Stimulated activated CD8-positive, alpha-beta memory T cell treated with anti-CD3 and anti-CD28 coated beads, Interleukin-7, amount 100 ng/mL, for 24 hours (primary cell): Measurements from ENCODE around the gene EFCAB9.
"Not testable (repeated sequence)": the region's sequence is repeated elsewhere in the genome, so short reads cannot be mapped to it uniquely, and the experiment has no call there.

Source experiments
- DNase-seq: peaks from one replicate; pipeline ENCODE4 v3.0.0-alpha.2; 2020; ENCODE audit warnings: low read depth

The EFCAB9 gene

GRCh38 chr5:172193872-172194271 lies at the start of gene EFCAB9:
Gene EFCAB9, plus strand, starts transcription at chr5:172194172. Its CDS starts 1 bp downstream, at chr5:172194173.
- no peak for DNase-seq

DNA sequence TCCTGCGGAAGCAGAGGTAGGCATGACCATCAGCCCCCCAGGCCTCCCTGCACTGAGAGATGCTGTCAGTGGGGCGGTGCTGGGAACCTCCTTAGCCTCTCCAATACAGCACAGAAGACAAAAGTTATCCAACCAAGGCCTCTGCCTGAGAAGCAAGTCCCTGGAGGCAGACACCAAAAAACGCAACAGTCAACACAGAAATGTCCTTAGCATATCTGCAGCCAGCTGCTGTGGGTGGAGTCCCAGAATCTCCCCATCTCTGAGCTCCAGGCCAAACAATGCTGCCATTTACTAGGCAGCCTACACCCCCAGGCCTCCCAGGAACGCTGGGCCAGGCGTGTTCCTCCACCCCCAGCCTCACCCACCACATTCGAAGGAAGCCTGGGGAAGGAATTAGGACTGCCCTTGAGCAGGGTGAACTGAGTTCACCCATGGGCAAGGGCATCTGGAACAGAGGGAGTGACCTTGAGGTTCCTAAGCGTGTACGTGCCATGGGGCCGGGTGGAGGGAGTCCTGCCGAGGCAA lies 49.6 kb upstream of the EFCAB9 start:
- no peak for DNase-seq

GRCh38 chr5:172144931-172145869 lies 48.8 kb upstream of the EFCAB9 start:
- no peak for DNase-seq

GRCh38 chr5:172145870-172146747 lies 47.9 kb upstream of the EFCAB9 start:
- no peak for DNase-seq

GRCh38 chr5:172146748-172147092 lies 47.3 kb upstream of the EFCAB9 start:
- DNase-seq = no peak

DNA sequence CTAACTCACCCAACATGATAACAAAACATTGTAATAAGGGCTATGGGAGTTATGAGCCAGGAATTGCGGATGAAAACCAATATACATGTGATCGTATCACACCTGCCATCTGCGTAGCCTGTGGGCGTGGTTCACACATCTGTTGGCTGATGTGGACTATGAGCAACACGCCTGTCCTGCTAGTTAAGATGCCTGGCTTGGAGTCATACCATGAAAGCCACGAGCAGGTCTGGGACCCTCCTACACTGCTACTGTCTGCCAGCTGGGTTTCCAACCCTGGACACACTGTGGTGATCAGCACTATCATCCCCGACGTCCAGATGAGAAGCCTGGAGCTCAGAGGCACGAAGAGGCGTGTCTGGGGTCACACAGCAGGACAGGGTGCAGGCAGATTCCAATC lies 46.1 kb upstream of the EFCAB9 start:
- DNase-seq = no peak

- DNase-seq = no peak
These were observed 45.6 kb upstream of the EFCAB9 start for GRCh38 chr5:172148381-172148780.

DNA sequence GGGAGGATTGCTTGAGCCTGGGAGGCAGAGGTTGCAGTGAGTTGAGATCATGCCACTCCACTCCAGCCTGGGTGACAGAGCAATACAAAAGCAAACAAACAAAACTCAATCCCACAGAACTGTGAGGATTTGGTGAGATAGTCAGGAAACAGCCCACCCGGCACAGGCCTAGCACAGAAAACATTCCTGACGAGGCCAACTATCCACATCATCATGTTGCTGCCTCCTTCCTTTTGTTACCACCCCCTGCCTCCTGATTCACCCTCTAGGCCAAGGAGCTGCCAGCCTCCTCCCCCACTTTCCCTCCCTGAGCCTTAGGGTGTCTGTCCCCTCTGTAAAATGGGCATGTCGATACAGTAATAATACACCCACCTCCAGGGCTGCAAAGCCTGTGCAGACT lies 44.9 kb upstream of the EFCAB9 start:
- no peak for DNase-seq

- DNase-seq = not testable (repeated sequence)
These were observed 44.5 kb upstream of the EFCAB9 start for GRCh38 chr5:172149481-172149880.

- no peak for DNase-seq
These were observed 43.2 kb upstream of the EFCAB9 start for GRCh38 chr5:172150514-172151425.

GRCh38 chr5:172151661-172152210 lies 42.2 kb upstream of the EFCAB9 start:
- DNase-seq = no peak

- no peak for DNase-seq
These were observed 40.3 kb upstream of the EFCAB9 start for GRCh38 chr5:172153695-172154094.

DNA sequence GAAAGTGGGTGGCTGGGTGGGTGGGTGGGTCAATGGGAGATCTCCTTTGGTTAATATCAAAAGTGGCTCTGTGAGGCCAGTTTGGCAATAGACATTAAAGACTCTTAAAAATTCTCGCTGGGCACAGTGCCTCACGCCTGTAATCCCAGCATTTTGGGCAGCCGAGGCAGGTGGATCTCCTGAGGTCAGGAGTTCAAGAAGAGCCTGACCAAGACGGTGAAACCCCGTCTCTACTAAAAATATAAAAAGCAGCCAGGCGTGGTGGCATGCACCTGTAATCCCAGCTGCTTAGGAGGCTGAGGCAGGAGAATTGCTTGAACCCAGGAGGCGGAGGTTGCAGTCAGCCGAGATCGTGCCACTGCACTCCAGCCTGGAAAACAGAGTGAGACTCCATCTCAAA lies 38.9 kb upstream of the EFCAB9 start:
- not testable (repeated sequence) for DNase-seq

DNA sequence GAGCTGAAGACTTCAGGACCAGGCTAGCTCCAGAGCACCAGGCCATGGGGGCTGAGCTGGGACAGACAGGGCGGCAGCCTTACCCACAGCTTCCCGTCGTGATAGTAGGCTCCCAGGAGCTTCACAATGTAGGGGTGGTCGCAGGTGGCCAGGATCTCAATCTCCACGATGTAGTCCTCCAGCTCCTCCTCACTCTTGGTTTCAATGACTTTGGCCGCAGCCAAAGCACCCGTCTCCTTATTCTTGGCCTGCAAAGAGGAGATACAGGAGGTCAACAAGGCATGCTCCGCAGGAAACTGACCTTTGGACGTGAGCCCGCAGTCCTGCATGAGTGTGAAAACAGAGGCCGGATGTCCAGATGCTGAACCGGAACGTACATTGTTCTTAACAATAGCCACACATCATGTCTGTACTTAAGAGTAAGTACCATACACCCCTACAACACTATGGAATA lies 37.4 kb upstream of the EFCAB9 start:
- no peak for DNase-seq

DNA sequence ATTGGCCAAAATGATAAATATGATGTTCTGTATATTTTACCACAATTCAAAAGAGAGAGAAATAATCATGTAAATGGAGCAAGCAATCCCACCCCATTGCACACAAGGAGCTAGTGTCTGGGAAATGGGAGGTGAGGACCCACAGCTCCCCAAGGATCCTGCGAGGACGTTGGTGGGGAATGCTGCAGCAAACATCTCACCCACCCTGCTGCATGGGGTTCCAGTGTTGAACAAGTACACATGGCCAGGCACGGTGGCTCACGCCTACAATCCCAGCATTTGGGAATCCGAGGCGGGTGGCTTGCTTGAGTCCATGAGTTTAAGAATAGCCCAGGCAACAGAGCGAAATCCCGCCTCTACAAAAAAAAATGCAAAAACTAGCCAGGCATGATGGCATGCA lies 35.0 kb upstream of the EFCAB9 start:
- no peak for DNase-seq

DNA sequence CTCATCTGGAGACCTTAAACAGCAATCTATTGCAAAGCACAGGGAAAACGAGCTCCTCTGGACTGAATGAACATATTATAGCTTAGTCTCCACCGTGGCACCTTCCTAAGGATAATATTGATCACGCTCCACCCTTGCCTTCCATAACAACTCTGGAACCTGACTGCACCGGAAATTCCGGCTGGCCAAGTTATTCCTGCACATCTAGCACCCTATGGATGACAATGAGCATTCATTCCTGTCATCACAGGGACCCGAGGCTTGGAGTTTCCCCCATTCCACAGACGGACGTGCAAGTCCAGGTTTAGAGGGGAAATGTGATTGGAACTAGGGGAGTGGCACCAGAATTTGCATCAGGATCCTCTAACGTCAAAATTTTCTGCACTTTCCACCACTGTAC lies 33.5 kb upstream of the EFCAB9 start:
- no peak for DNase-seq

- no peak for DNase-seq
These were observed 31.5 kb upstream of the EFCAB9 start for GRCh38 chr5:172162323-172162986.

GRCh38 chr5:172162987-172163343 lies 31.0 kb upstream of the EFCAB9 start:
- DNase-seq = no peak

DNA sequence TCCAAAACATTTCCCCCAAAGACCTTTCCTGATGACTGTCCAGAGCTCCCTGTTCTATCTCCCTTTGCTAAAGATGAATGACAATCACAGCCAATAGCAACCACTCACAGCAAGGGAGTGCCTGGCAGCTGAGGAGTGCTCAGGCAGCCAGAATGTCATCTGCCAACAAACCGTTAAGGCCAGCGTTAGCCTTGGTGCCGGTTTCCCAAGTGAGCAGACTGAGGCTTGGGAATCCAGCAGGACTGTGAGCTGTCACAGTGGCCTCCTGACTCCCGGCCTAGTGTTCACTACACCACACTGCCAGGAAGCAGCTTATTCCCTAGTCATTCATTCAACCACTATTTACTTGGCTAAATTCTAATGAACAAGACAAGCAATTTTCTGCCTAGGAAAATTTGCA lies 30.6 kb upstream of the EFCAB9 start:
- DNase-seq = no peak

GRCh38 chr5:172164769-172165212 lies 29.2 kb upstream of the EFCAB9 start:
- DNase-seq = no peak

- DNase-seq = no peak
These were observed 28.5 kb upstream of the EFCAB9 start for GRCh38 chr5:172165465-172165864.
